ENCODE data around the gene PTPRZ1.

GRCh38 chr7:122103064-122103463 is 230.1 kb downstream of the PTPRZ1 start:
- TF ChIP-seq CTCF (IDR thresholded peaks at IDR 0.05) (no peak), POLR2A (IDR thresholded peaks at IDR 0.05) (no peak)
